Gastroesophageal sphincter (tissue), 4 donors: ENCODE measurements around the gene BMPR1A. TPM values are rescaled to one million over a fixed set of nuclear protein-coding genes. Genes with fewer than 3 reads are reported as not detected.

ENCODE experiments used
- ATAC-seq: fragments of 150-250 bp; one replicate; pipeline ENCODE4 v1.9.1; 2016; ENCODE audit warnings: mild to moderate bottlenecking, moderate library complexity
- H3K27ac ChIP-seq, 4 donors: fragments of 200-600 bp; sonication (generic) in 3 of 4; 1 replicate in 3 of 4; 2 replicates in 1 of 4; pipeline ENCODE4 v1.5.1; 2016 to 2019
- H3K27me3 ChIP-seq: fragments of 200-600 bp; sonication (generic); one replicate; pipeline ENCODE4 v1.5.1; 2019
- H3K36me3 ChIP-seq, 2 donors: fragments of 200-600 bp; sonication (generic); one replicate each; pipeline ENCODE4 v1.5.1; 2019; ENCODE audit warnings: control low read depth in 1 of 2
- H3K4me1 ChIP-seq, 3 donors: fragments of 200-600 bp; sonication (generic); 1 replicate in 2 of 3; 2 replicates in 1 of 3; pipeline ENCODE4 v1.5.1; 2016 to 2019; ENCODE audit warnings: control low read depth in 2 of 3
- H3K4me3 ChIP-seq, 2 donors: fragments of 200-600 bp; sonication (generic); one replicate each; pipeline ENCODE4 v1.5.1; 2019; ENCODE audit warnings: mild to moderate bottlenecking in 1 of 2, moderate library complexity in 1 of 2
- H3K9me3 ChIP-seq, 3 donors: fragments of 200-600 bp; sonication (generic); one replicate each; pipeline ENCODE4 v1.5.1; 2017 to 2019; ENCODE audit warnings: control low read depth in 2 of 3
- CTCF ChIP-seq, 4 experiments: fragments of 200-600 bp in 2 of 4; fragments of 450-650 bp in 2 of 4; sonication (generic) in 1 of 4; IDR thresholded peaks; one replicate each; pipeline ENCODE4 v1.5.1; 2017 to 2019; ENCODE audit warnings: antibody characterized with exemption in 4 of 4, mild to moderate bottlenecking in 2 of 4, moderate library complexity in 2 of 4
- EP300 ChIP-seq: sonication (generic); formaldehyde crosslinking; IDR thresholded peaks from one replicate; pipeline ENCODE4 v1.6.1; 2017; ENCODE audit warnings: antibody characterized with exemption, mild to moderate bottlenecking
- POLR2A ChIP-seq, 2 donors: fragments of 450-650 bp; IDR thresholded peaks; one replicate each; pipeline ENCODE4 v1.6.1; 2017; ENCODE audit warnings: antibody characterized with exemption in 2 of 2, mild to moderate bottlenecking in 2 of 2, moderate library complexity in 1 of 2
- POLR2AphosphoS5 ChIP-seq: sonication (generic); formaldehyde crosslinking; IDR thresholded peaks from one replicate; pipeline ENCODE4 v1.6.1; 2017; ENCODE audit warnings: antibody characterized with exemption
- WGBS, 2 donors: methylation state at CpG; one replicate each; pipeline ENCODE4 v1.1.5; 2018; ENCODE audit warnings: low coverage in 1 of 2; 5-methylcytosine and 5-hydroxymethylcytosine counted together
- total RNA-seq, 4 donors: library from RNA; depleted of rRNA; stranded (reverse); fragments of >200 nt; gene quantifications; one replicate each; pipeline ENCODE4 v1.1.0, GENCODE V29; 2016

BMPR1A gene
- total RNA-seq, 4 donors from 2014 or later, result 91.5 to 121 (median 117) TPM

- 73 to 81% methylated on average over 3 of the region's 5 CpGs for WGBS, 2 donors
- Histone ChIP-seq H3K9me3 (no peaks in the 10 kb centered on the region), H3K4me1 (no peaks in the 10 kb centered on the region), H3K27me3 (no peaks in the 10 kb centered on the region), H3K4me3 (no peak overlapping the region), H3K27ac (peak overlapping the region in 1 of 4 donors; percentile 32), H3K36me3 (peaks cover 0 to 26% of the 10 kb centered on the region in 2 donors)
- no peak for TF ChIP-seq CTCF (IDR thresholded peaks at IDR 0.05)
- TF ChIP-seq EP300, result no peak
- TF ChIP-seq POLR2AphosphoS5, result no peak
- no peak for TF ChIP-seq POLR2A (IDR thresholded peaks at IDR 0.05)
- no peak for ATAC-seq
Measured at GRCh38 chr10:86721232-86721631, 35.2 kb upstream of the BMPR1A start.

GRCh38 chr10:86723009-86723408 is 33.4 kb upstream of the BMPR1A start:
- no peaks in the 10 kb centered on the region for H3K9me3 ChIP-seq
- H3K4me3 ChIP-seq, result no peak overlapping the region
- TF ChIP-seq POLR2AphosphoS5 (no peak), CTCF (IDR thresholded peaks at IDR 0.05) (no peak), EP300 (no peak), POLR2A (IDR thresholded peaks at IDR 0.05) (no peak)
- peaks cover 0 to 25% of the 10 kb centered on the region in 2 donors for H3K36me3 ChIP-seq
- no peaks in the 10 kb centered on the region for H3K27me3 ChIP-seq
- ATAC-seq, result no peak
- peaks cover 0 to 4% (median 0%) of the 10 kb centered on the region in 3 donors for H3K4me1 ChIP-seq
- H3K27ac ChIP-seq, result peak overlapping the region in 1 of 4 donors; percentile 27
- 100% methylated on average over 2 of the region's 2 CpGs; no CpG with 5 or more reads in 1 of the 2 donors for WGBS, 2 donors

GRCh38 chr10:86724445-86724844 is 32.0 kb upstream of the BMPR1A start:
- H3K36me3 ChIP-seq, result peaks cover 0 to 14% of the 10 kb centered on the region in 2 donors
- peaks cover 0 to 4% (median 0%) of the 10 kb centered on the region in 3 donors for H3K4me1 ChIP-seq
- peak overlapping the region in 2 of 4 donors; percentile 21 to 93 for H3K27ac ChIP-seq
- no peaks in the 10 kb centered on the region for H3K27me3 ChIP-seq
- no peaks in the 10 kb centered on the region for H3K9me3 ChIP-seq
- TF ChIP-seq CTCF (IDR thresholded peaks at IDR 0.05) (no peak), EP300 (no peak), POLR2AphosphoS5 (no peak), POLR2A (IDR thresholded peaks at IDR 0.05) (no peak)
- 80 to 92% methylated on average over 1 to 5 of the region's 6 CpGs for WGBS, 2 donors
- no peak overlapping the region for H3K4me3 ChIP-seq
- ATAC-seq, result no peak

- 94% methylated on average over 6 to 9 of the region's 14 CpGs for WGBS, 2 donors
- peaks cover 0 to 20% (median 0%) of the 10 kb centered on the region in 3 donors for H3K4me1 ChIP-seq
- H3K27ac ChIP-seq, result peak overlapping the region in 3 of 4 donors; percentile 45 to 96 (median 93)
- H3K9me3 ChIP-seq, result no peaks in the 10 kb centered on the region
- ATAC-seq, result no peak
- H3K36me3 ChIP-seq, result peaks cover 0 to 14% of the 10 kb centered on the region in 2 donors
- no peaks in the 10 kb centered on the region for H3K27me3 ChIP-seq
- H3K4me3 ChIP-seq, result no peak overlapping the region
- TF ChIP-seq CTCF (IDR thresholded peaks at IDR 0.05), result no peak
- no peak for TF ChIP-seq POLR2AphosphoS5
- no peak for TF ChIP-seq EP300
- no peak for TF ChIP-seq POLR2A (IDR thresholded peaks at IDR 0.05)
Measured at GRCh38 chr10:86725980-86726676, 30.3 kb upstream of the BMPR1A start.

- no peak for ATAC-seq
- Histone ChIP-seq H3K4me3 (no peak overlapping the region), H3K4me1 (peaks cover 0 to 25% (median 0%) of the 10 kb centered on the region in 3 donors), H3K27me3 (no peaks in the 10 kb centered on the region), H3K9me3 (no peaks in the 10 kb centered on the region), H3K27ac (peak overlapping the region in 3 of 4 donors; percentile 45 to 96 (median 93)), H3K36me3 (peaks cover 0 to 14% of the 10 kb centered on the region in 2 donors)
- TF ChIP-seq POLR2AphosphoS5, result no peak
- TF ChIP-seq EP300, result no peak
- TF ChIP-seq CTCF (IDR thresholded peaks at IDR 0.05), result no peak
- no peak for TF ChIP-seq POLR2A (IDR thresholded peaks at IDR 0.05)
- WGBS, 2 donors, result 60% methylated on average over 1 of the region's 1 CpG; no CpG with 5 or more reads in 1 of the 2 donors
Measured at GRCh38 chr10:86726677-86726999, 29.8 kb upstream of the BMPR1A start.
